Ishikawa (cell line): Measurements from ENCODE around the gene PRKCE.
A peak's percentile ranks its signal among the peaks of the same experiment; 100 is the strongest.

ENCODE experiments used
- CEBPB ChIP-seq: IDR thresholded peaks from 2 replicates; pipeline ENCODE4 v1.6.1; 2012
- CREB1 ChIP-seq: IDR thresholded peaks from 2 replicates; pipeline ENCODE4 v1.6.1; 2012; ENCODE audit warnings: low read depth
- EGR1 ChIP-seq: IDR thresholded peaks from 2 replicates; pipeline ENCODE4 v1.6.1; 2012
- EP300 ChIP-seq: IDR thresholded peaks from 2 replicates; pipeline ENCODE4 v1.6.1; 2012; ENCODE audit warnings: borderline replicate concordance
- FOXM1 ChIP-seq: IDR thresholded peaks from 2 replicates; pipeline ENCODE4 v1.6.1; 2012; ENCODE audit warnings: low read depth, borderline replicate concordance
- MAX ChIP-seq: IDR thresholded peaks from 2 replicates; pipeline ENCODE4 v1.6.1; 2012
- NFIC ChIP-seq: IDR thresholded peaks from 2 replicates; pipeline ENCODE4 v1.6.1; 2012
- RAD21 ChIP-seq: IDR thresholded peaks from 2 replicates; pipeline ENCODE4 v1.6.1; 2012; ENCODE audit warnings: low read depth
- REST ChIP-seq: IDR thresholded peaks from 2 replicates; pipeline ENCODE4 v1.6.1; 2012; ENCODE audit warnings: low read depth, mild to moderate bottlenecking
- TAF1 ChIP-seq: IDR thresholded peaks from 2 replicates; pipeline ENCODE4 v1.6.1; 2012; ENCODE audit warnings: low read depth, mild to moderate bottlenecking
- TCF12 ChIP-seq: IDR thresholded peaks from 2 replicates; pipeline ENCODE4 v1.6.1; 2012; ENCODE audit warnings: low read depth
- TEAD4 ChIP-seq: IDR thresholded peaks from 2 replicates; pipeline ENCODE4 v1.6.1; 2012
- USF1 ChIP-seq: IDR thresholded peaks from 2 replicates; pipeline ENCODE4 v1.6.1; 2012
- YY1 ChIP-seq: IDR thresholded peaks from 2 replicates; pipeline ENCODE4 v1.6.1; 2012; ENCODE audit warnings: low read depth

GRCh38 chr2:46062637-46063412 lies 411.4 kb downstream of the PRKCE start:
- TF ChIP-seq USF1 (no peak), EP300 (no peak), RAD21 (peak; percentile 82), CREB1 (no peak), TAF1 (no peak), REST (no peak), FOXM1 (no peak), NFIC (no peak), MAX (no peak), EGR1 (no peak), CEBPB (no peak), YY1 (no peak), TEAD4 (no peak), TCF12 (no peak)
